C4-2B (cell line): ENCODE data around the gene OR4K13.

ENCODE experiments used
- CTCF ChIP-seq: fragments of 450-650 bp; conservative IDR thresholded peaks from 2 replicates; pipeline ENCODE4 v1.5.1; 2017; ENCODE audit warnings: mild to moderate bottlenecking
- ZFX ChIP-seq: fragments of 450-650 bp; IDR thresholded peaks from 2 replicates; pipeline ENCODE4 v1.6.1; 2017

GRCh38 chr14:20035449-20035848, 389 bp downstream of the OR4K13 start:
- TF ChIP-seq CTCF (no peak), ZFX (no peak)
